HG03432 (cell line): ENCODE data around the gene KHDC4.
A peak's percentile ranks its signal among the peaks of the same experiment; 100 is the strongest.

Experiments used
- ATAC-seq: cut with Tn5 transposase; IDR thresholded peaks from one replicate; pipeline ENCODE4 v1.9.1; 2021; ENCODE audit warnings: mild to moderate bottlenecking, moderate library complexity; ENCODE audit not compliant: unreplicated experiment

KHDC4 gene

DNA sequence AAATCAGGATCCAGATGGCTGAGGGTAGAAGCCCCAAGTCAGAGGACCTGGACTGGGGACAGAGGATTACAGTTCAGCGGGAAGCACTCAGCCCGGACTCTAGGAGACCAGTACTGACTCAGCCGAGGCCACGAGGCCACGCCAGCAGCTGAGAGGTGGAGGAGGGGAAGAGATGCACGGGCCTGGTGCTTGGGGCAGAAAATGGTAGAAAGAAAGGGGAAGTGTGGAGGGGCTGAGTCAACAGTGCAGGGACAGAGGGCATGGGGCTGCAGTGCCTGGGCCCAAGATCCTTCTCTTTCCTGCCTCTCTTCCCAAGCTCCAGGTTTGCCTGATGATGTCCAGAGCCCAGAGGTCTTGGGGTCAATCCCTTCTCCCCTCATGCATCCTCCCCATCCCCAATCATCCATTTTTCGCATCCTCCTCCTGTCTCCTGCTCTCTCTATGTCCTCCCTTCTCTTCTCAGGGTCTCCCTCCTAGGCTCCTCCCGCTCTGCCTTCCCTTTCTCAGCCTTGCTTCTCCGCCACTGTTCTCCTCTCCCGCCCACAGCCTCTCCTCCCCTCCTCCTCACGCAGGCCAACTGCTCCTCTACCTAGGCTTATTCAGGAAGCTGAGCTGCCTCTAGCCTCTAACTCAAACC lies 36.4 kb upstream of the KHDC4 start:
- ATAC-seq: peak; percentile 76

DNA sequence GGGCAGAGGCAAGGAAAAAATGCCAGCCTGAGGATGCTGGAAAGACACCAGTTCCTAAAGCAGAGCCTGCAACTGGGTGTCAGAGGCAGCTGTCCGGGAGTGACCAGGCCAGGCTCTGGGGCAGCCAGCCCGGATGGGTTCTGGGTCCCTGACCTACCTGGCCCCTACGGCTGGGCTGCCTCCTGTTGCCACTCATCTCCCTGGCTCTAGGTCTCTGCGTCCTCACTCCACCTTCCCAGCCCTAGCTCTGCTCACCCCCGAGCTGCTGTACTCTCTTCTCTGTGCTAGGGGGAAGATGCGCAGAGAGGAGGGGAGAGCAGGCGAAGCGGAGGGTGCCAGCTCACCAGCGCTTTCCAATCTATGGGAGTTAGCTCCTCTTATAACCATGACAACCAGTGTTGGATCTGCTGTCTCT lies 35.2 kb upstream of the KHDC4 start:
- no peak for ATAC-seq

DNA sequence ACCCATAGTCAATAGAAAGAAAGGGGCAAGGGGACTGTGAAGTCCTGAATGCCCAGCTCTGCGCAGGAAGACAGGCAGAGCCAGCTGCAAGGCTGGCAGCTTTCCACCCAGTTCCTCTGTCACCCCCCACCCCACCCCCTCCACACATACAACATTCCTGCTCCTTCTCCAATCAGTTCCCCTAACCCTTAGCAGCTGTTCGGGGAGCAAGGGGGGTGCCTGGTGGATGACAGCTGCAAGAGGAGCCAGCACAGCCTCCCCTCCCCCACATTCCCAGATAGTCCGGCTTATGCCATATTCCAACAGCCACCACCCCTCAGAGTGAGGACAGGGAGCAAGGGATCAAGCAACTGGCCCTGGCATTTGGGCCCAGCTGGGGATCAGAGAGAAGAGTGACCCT lies 34.5 kb upstream of the KHDC4 start:
- no peak for ATAC-seq

DNA sequence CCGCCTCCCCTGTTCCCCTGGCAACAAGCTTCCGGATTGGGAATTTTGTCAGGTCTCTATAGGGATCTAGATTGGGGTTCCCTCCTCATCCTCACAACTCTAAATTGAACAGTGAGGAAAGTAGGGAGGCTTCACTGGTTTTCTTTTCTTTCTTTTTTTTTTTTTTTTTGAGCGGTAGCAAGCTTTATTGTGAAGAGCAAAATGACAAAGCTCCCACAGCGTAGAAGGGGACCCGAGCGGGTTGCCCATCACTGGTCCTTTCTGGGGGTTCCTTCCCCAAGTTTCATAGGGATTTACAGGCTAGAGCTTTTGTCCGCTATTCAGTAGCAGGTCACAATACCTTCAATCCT lies 33.8 kb upstream of the KHDC4 start:
- no peak for ATAC-seq

DNA sequence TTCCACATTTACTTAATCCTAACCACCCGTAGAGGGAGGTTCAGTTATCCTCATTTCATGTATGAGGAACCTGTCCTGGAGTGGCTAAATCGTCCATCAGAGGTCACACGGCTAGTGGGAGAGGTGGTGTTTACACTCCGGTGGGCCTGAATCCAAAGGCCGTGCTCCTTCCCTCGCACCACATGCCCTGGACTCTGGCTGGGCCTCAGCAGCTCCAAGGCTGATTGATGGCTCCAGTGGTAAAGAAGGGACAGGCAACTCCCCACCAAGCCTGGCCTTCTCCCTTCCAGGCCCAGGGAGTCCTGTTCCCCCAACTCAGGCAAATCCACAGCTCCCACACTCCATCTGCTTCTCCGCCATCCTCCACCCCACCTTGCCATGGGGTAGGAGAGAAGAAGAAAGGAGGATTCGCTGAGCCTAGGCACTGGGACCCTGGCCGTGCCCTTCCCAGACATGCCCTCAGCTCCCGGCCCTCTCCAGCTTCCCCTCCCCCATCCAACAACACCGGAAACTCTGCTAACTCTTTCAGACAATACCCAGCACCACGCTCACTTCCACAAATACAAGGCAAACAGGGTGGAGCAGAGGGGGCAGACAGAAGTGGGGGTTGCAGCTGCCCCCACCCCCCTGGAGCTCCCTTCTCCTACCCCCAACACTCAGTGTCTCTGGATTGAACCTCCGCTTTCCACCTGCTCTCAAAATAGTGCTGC lies 33.3 kb upstream of the KHDC4 start:
- no peak for ATAC-seq

DNA sequence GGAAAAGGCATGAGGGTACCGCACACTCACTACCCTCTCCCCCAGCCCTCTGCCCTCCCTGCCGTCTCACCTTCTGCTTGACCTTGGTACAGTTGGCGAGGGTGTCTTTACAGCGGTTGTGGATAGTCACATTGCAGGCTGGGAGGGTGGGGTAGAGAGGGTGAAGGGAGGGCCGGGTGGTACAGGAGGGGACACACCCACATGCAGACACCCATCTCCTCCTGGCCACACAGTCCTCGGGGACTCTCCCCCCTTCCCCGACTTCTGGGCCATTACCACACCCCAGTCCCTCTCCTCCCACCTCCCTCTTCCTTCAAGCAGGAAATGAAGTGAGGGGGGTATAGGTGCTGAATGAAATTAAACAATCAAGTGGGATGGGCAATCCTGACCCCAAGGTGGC lies 32.5 kb upstream of the KHDC4 start:
- ATAC-seq: no peak

DNA sequence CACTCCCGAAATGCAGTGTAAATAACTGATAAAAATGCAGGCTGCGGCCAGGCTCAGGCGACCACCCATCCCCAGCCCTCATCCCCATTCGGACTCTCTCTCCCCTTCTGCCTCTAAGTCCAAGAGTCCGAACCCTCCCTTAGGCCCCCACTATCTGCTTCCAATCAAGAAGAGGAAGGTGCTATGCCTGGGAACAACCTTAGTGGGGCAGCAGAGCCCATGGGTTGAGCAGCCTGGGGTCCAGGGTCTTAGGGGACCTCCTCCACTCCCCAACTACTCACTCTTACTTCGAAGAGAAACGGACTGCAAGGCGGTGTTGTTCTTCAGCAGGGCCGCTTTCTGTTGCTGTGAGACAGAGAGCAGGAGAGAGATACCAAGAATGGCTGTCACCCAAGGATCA lies 31.9 kb upstream of the KHDC4 start:
- no peak for ATAC-seq

DNA sequence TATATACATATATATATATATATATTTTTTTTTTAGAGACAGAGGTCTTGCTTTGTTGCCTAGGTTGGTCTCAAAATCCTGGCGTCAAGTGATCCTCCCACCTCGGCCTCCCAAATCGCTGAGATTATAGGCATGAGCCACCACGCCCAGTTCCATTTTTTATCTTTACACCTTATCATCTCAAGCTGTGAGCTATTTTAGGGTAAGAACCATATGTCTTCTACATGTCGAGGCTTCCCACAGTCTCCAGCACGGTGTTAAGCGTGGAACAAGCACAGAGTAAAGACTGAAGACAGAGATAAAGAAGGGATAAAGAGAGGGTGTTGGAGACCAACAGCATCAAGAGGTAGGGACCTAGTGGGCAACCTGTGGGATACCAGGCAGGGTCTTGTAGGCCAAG lies 30.0 kb upstream of the KHDC4 start:
- no peak for ATAC-seq

DNA sequence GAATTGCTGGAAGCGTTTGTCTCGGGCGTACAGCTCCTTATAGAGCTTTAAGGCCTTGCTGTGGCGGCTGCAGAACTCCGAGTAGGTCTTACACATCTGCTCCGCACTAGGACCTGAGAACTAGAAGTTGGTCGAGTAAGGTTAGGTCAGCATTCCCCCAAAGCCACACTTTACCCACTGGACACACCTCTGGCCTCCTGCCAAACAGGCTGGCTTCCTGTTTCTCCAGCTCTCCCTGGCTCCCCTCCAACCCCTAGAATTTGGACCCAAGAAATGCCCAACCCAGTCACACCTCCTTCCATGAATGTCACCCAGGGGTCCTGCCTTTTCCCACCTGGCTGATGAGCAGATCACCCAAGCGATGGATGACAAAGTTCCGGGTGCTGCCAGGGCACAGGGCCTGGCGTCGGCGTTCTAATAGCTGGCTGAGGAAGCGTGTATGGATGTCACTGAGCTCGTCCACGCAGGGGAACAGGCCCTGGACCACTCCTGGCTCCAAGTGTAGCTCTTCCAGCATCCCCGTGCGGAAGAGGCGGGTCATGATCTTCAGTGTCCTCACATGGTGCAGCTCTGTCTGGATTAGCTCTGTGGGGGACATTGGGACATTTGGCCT lies 28.5 kb upstream of the KHDC4 start:
- no peak for ATAC-seq

DNA sequence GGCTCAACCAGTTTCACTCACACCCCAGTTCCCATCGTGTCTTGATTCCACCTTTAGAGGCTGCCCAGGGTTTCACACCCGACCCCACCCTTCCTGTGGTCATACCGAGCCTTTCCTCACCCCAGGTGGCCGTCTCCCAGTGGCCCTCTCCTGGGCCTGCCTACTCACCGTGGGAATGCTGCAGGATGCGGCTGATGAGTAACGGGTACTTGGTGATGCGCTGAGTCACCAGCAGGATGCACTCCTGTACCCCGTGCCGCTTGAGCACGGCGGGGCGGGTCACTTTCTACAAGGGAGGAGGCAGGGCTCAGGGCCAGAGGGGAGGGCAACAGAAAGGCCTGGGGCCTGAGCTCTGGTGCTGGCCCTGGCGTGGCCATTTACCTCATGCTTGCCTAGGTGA lies 27.7 kb upstream of the KHDC4 start:
- ATAC-seq: no peak

DNA sequence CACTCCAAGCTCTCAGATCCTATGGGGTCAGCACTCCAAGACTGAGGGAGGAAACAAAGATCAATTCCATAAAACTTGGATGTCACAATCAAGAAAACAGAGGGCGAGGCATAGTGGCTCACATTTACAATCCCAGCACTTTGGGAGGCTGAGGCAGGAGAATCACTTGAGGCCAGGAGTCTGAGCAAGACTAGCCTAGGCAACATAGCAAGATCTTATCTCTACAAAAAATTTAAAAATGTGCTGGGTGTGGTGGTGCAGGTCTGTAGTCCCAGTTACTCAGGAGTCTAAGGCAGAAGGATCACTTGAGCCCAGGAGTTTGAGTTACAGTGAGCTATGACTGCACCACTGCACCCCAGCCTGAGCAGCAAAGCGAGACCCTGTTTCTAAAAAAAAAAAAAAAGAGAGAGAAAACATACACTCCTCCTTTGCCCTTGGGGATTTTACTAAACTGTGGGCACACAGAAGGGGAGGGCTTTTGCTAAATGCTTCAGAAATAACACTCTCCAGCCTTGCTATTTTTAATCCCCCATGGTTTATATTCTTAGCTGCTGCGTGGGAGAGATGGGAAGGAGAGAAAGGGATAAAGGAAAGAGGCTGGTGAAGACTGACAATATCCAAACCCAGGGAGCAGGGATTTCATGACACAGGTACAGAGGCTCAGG lies 26.0 kb upstream of the KHDC4 start:
- no peak for ATAC-seq

DNA sequence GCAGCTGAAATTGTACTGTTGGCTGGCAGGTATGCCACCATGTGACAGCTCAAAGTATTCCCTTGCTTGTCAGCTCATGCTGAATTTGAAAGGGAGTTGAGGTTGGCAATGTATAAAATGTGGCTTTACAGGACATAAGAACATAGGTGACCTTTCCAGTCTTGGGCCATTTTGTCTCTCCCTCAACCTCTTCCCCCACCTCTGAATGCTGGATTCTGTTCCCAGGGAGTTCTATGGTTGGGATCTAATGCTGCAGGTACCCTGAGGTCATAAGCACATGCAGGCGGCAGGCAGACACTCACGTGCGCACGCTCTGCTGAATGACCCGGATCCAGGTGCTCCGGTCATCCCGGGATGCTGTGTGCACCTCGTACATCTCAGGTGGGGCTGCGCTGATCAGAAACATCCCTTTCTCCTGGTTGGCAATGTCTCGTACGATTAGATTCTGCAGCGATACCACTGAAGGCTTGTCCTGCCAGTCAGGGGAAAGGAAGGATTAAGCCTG lies 23.2 kb upstream of the KHDC4 start:
- no peak for ATAC-seq

DNA sequence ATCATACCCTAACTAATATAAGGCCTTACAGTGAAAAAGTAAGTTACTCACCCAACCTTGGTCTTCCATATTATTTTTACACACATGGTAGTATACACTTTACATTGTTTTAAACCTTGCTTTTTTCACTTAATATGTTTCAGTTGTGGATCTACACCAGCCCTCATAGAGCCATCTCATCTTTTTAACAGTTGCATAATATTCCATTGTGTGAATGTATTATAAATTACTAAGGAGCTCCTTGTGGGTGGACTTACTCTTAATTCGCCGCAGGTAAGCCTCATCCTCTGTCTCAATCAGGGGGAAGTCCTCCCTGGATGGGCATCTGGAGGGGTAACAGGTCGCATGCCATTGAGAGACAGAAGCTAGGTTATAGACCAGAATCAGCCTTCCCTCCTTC lies 20.4 kb upstream of the KHDC4 start:
- no peak for ATAC-seq

DNA sequence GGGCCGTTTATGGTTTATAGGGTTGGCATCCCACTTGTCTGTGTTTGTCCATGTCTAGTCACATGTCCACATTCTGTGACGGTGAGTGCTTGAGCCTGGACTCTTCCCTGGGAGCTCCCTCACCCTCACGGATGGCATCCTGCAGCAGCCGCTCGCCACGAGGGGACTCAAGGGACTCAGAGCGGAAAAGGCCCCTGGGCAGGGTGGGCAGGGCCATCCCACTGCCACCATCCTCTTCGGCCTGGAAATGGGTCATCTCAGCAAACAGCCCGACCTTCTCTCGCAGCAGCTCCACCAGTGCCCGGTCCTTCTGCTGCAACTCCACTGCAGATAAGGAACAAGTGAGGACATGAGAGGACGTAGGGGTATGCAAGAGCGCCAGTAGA lies 18.3 kb upstream of the KHDC4 start:
- ATAC-seq: no peak

DNA sequence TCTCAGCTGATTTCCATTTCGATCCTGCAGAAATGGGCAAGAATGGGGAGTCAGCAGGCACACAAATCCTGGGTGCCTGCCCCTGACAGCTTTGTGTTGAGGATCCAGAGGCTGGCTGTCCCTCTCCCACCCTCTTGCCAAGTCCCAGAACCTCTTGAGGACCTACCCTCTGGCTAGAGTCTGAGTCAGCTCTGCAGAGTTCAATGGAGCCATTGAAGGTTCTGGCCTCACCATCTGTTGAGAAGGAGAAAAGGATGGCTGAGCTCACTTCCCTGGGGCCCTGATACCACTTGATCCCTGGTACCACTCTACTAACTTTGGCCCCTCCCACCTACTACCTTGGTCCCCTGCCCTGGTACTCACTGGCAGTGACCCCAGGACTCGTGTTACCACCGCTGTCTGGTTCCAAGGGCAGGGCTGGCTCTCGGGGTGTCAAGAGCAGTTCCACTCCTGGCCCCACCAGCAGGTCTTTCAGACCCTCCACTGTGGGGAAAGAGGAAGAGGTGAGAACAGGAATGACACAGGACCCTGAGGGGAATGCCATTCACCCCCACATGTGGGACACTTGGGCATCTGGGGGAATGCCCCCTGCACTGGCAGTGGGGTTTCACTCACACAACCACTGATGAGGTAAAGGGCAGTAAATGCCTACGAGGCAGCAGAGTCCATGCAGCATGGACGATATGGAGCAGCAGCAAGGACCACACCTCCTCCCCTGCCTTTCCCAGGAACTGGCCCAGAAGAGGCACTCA lies 17.7 kb upstream of the KHDC4 start:
- no peak for ATAC-seq

DNA sequence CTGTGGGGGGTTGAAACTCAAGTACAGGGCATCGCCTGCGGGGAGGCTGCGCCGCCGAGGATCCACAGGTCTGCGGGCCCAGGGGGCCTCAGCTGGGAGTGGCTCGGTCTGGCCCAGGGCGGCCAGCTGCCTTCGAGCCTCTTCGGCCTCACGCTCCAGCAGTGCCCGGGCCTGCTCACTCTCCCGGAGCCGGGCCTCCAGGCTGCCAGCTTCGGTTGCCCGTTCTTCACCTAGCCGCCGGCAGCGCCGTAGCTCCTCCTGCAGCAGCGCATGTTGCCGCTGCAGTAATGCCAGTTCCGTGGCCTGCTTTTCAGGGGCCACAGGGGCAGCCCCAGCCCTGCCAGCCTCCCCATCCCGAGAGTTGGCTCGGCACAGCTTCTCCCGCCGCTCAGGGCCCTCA lies 16.6 kb upstream of the KHDC4 start:
- no peak for ATAC-seq

DNA sequence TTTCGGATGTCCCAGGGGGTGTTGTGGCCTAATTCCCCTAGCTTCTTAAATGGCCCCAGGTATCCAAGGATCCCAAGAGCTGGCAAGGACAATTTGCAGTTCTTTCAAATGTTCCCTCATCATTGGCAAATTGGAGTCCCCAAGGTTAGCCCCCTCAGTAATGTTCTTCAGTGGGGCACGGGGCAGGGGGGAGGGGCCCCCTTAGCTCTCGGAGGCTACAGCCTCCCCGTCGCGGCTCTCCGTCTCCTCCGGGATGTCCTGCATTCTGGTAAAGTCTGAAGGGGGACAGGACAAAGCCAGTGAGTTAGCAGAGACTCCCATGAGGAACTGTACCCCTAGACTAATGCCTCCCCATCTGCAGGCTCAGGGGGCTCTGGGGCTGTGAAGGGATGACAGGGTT lies 13.5 kb upstream of the KHDC4 start:
- ATAC-seq: no peak

DNA sequence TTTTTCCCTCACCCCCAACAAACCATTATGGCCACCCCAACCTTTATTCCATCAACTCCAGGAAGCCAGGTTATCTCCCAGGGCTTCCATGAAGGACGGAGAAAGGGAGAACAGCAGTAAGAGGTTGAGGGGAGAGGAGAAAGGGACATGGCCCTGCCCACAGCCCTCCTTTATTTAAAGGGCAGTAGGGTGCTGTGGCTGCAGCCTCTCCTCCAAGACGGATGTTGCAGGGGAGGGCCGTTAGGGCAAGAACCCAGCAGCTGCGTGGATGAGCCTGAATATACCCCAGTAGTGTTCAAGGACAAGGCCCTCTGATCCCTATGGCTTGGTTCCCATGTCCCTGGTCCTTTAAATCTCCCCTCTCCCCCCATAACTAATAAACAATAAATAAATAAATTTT lies 13.1 kb upstream of the KHDC4 start:
- no peak for ATAC-seq

DNA sequence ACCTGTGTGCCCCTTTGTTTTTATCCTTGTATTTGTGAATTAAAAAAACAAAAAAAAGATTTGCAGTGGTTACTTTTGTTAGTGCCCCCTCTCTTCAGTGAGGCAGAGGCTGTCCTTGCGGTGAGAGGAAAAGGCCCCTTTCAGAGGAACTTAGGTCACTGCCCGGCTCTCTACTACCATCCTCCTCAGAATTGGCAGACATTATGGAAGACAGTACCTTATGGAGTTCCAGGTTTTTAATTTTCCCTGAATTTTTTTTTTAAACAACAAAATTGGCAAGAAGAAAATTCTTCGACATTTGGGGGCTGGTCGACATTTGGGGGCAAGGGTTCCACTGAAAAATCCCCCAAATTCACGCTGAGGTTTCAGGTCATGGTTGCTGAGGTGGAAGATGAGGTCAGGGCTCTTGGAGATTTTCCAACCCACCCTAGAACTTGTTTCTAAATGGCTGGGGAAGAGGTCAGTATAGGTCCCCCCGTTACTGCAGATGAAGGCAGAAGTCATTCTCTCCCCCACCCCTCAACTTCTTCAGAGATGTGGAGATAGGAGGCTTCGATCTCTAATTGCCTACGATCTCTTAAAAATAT lies 12.5 kb upstream of the KHDC4 start:
- ATAC-seq: peak; percentile 10

DNA sequence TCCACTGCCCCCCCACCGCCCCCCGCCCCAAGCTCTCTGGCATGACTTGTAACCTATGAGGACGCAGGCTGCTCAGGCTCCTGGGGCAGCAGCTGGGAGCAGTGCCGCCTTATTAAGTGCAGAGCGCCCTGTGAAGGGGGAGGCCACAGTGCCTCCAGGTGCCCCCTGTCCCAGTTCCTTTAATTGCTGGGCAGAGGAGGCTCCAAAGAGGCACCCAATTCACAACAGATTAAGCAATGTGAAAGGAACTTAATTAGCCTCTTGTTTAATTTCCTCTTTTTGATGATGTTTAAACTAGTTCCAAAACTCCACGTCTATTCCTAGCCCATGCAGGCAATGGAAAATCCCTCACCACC lies 10.2 kb upstream of the KHDC4 start:
- ATAC-seq: no peak

DNA sequence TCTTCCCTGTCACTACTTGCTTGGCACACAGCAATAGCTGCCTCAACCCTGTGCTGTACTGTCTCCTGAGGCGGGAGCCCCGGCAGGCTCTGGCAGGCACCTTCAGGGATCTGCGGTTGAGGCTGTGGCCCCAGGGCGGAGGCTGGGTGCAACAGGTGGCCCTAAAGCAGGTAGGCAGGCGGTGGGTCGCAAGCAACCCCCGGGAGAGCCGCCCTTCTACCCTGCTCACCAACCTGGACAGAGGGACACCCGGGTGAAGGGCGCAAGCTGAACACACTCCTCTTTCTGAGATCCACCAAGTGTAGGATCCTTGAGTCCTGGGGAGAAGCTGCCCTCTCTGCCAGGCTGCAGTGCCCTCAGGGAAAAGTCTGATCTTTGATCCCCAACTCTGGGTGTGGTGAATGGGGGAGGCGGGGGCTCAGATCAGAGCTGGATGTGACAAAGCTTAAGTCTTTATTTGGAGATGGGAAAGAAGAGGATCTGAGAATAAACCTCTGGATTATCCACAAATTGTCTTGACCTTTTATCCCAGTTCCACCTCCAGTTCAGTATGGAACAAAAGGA lies 8.4 kb upstream of the KHDC4 start:
- no peak for ATAC-seq
